HL-60/S4 treated with phorbol 12-myristate 13-acetate at 8.2 ng/mL for 4 days and 3 days (cell line): ENCODE data around the gene OIT3.
"Not testable (repeated sequence)": the region's sequence is repeated elsewhere in the genome, so short reads cannot be mapped to it uniquely, and the experiment has no call there.

Source experiments
- in situ Hi-C: fragments of 300-500 bp; cut with MboI; formaldehyde crosslinking; loops from 2 replicates; pipeline ENCODE4 v1.15.0; 2022; ENCODE audit warnings: low sequenced_read_pairs

OIT3 gene

GRCh38 chr10:72899545-72899944, 6.0 kb downstream of the OIT3 start:
- in situ Hi-C loops: no loop called here

GRCh38 chr10:72903941-72904446, 10.5 kb downstream of the OIT3 start:
- in situ Hi-C loops: not testable (repeated sequence)

GRCh38 chr10:72904806-72905205, 11.3 kb downstream of the OIT3 start:
- in situ Hi-C loops: no loop called here

GRCh38 chr10:72906446-72906845, 12.9 kb downstream of the OIT3 start:
- in situ Hi-C loops: no loop called here

- in situ Hi-C loops: no loop called here
These were observed 17.2 kb downstream of the OIT3 start for GRCh38 chr10:72910705-72911104.

GRCh38 chr10:72911758-72912157, 18.2 kb downstream of the OIT3 start:
- in situ Hi-C loops: no loop called here

- in situ Hi-C loops: no loop called here
These were observed 19.2 kb downstream of the OIT3 start for GRCh38 chr10:72912736-72913135.

- in situ Hi-C loops: no loop called here
These were observed 19.7 kb downstream of the OIT3 start for GRCh38 chr10:72913287-72913686.

- in situ Hi-C loops: not testable (repeated sequence)
These were observed 23.7 kb downstream of the OIT3 start for GRCh38 chr10:72917201-72917600.

- in situ Hi-C loops: not testable (repeated sequence)
These were observed 24.3 kb downstream of the OIT3 start for GRCh38 chr10:72917803-72918332.

GRCh38 chr10:72918352-72918751, 24.8 kb downstream of the OIT3 start:
- in situ Hi-C loops: no loop called here

- in situ Hi-C loops: not testable (repeated sequence)
These were observed 27.7 kb downstream of the OIT3 start for GRCh38 chr10:72921147-72921683.

GRCh38 chr10:72924351-72924750, 30.8 kb downstream of the OIT3 start:
- in situ Hi-C loops: no loop called here

- in situ Hi-C loops: no loop called here
These were observed 32.5 kb downstream of the OIT3 start for GRCh38 chr10:72925951-72926465.

GRCh38 chr10:72927485-72927884, 33.9 kb downstream of the OIT3 start:
- in situ Hi-C loops: no loop called here

- in situ Hi-C loops: no loop called here
These were observed 35.3 kb downstream of the OIT3 start for GRCh38 chr10:72928798-72929197.

- in situ Hi-C loops: no loop called here
These were observed 36.7 kb downstream of the OIT3 start for GRCh38 chr10:72930276-72930675.

GRCh38 chr10:72932259-72933015, 38.9 kb downstream of the OIT3 start:
- in situ Hi-C loops: no loop called here

GRCh38 chr10:72935361-72935760, 41.8 kb downstream of the OIT3 start:
- in situ Hi-C loops: no loop called here

- in situ Hi-C loops: no loop called here
These were observed 50.1 kb downstream of the OIT3 start for GRCh38 chr10:72943498-72944234.

- in situ Hi-C loops: no loop called here
These were observed 53.4 kb downstream of the OIT3 start for GRCh38 chr10:72946963-72947362.
